HG02588 (cell line): ENCODE measurements around the gene DUSP8.
A peak's percentile ranks its signal among the peaks of the same experiment; 100 is the strongest.
"Not testable (repeated sequence)": the region's sequence is repeated elsewhere in the genome, so short reads cannot be mapped to it uniquely, and the experiment has no call there.

ENCODE experiments used
- ATAC-seq: cut with Tn5 transposase; IDR thresholded peaks from one replicate; pipeline ENCODE4 v1.9.1; 2021; ENCODE audit warnings: mild to moderate bottlenecking, moderate library complexity; ENCODE audit not compliant: unreplicated experiment

Gene DUSP8

DNA sequence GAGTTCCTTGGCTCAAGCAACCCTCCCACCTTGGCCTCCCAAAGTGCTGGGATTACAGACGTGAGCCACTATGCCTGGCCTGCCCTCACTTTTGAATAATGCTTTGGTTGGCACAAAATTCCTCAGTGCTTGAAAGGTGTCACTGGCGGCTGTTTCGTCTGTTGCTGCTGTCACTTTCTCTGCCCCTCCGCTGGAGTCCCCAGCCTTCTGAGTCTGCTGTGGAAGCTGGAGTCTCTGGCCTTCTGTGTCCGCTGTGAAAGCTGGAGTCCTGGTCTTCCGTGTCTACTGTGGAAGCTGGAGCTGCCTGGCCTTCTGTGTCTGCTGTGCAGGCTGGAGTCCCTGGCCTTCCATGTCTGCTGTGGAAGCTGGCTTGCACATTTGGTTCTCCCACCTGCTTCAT, 17.9 kb upstream of the DUSP8 start:
- ATAC-seq, result no peak

DNA sequence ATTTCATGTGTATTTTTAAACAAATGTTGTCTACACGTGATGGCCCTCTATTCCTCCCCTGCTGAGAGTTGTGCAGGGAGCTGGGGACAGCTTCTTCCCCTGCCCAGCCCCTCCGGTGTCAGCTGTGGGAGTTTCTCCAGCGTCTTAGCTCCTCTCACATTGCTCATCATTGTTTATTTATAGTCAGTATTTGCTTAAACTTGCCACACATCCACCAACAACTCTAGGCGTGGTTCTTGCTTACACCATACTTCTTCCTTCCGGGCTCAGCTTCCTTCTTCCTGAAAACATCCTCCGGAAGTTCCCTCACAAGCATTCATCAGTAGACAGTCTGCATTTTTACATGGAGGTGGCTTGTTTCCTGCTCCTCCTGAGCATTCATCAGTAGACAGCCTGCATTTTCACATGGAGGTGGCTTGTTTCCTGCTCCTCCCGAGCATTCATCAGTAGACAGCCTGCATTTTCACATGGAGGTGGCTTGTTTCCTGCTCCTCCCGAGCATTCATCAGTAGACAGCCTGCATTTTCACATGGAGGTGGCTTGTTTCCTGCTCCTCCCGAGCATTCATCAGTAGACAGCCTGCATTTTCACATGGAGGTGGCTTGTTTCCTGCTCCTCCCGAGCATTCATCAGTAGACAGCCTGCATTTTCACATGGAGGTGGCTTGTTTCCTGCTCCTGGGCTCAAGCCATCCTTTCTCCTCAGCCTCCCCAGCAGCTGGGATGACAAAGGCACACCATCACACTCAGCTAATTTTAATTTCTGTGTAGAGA, 17.3 kb upstream of the DUSP8 start:
- not testable (repeated sequence) for ATAC-seq

DNA sequence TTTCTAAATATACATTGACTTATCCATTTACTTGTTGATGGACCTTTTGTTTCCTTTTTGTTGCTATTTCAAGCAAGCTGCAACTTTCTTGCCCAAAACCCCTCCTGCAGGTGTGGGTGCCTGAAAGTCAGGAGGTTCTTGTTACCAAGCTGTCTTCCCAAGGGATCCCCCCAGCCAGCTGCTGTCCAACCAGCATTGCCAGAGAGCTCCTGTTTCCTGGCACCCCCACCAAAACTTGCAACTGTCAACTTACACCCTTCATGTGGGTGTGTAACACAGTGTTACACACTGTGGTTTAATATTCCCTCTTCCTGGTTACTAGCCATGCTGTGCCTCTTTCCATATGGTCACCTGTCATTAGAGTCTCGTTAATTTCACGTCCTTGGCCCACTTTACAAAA, 14.6 kb upstream of the DUSP8 start:
- ATAC-seq, result no peak

DNA sequence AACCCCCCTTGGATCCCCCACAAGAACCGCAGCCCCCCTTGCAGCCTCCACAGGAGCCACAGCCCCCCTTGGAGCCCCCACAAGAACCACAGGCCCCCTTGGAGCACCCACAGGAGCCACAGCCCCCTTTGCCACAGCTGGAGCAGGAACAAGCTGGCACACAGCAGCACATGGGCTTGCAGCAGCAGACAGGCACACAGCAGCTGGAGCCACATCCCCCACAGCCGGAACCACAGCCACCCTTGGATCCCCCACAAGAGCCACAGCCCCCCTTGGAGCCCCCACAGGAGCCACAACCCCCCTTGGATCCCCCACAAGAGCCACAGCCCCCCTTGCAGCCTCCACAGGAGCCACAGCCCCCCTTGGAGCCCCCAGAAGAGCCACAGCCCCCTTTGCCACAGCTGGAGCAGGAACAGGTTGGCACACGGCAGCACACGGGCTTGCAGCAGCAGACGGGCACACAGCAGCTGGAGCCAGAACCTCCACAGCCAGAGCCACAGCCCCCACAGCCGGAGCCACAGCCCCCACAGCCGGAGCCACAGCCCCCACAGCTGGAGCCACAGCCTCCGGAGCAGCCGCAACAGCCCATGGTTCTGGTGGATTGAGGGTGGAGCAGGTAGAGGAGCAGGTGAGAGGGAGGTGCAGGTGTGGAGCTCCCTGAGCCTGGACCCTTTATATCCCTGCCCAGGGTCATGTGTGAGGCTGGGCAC, 12.7 kb upstream of the DUSP8 start, which contains the start of gene KRTAP5-1:
Gene KRTAP5-1 (minus strand): TSS at position 623 of the 710 bp plus-strand sequence. CDS start 34 bp downstream, at position 589.
- not testable (repeated sequence) for ATAC-seq

DNA sequence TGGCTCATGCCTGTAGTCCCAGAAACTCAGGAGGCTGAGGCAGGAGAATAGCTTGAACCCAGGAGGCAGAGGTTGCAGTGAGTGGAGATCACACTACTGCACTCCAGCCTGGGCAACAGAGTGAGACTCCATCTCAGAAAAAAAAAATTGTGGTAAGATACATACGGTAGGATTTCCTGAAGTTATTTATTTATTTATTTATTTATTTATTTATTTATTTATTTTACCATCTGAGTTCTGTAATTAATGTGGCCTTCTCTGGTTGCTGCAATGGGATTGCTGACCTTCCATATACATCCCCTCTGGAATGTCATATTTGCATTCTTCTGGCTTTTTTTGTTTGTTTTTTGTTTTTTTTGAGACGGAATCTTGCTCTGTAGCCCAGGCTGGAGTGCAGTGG, 10.8 kb upstream of the DUSP8 start:
- ATAC-seq, result not testable (repeated sequence)

DNA sequence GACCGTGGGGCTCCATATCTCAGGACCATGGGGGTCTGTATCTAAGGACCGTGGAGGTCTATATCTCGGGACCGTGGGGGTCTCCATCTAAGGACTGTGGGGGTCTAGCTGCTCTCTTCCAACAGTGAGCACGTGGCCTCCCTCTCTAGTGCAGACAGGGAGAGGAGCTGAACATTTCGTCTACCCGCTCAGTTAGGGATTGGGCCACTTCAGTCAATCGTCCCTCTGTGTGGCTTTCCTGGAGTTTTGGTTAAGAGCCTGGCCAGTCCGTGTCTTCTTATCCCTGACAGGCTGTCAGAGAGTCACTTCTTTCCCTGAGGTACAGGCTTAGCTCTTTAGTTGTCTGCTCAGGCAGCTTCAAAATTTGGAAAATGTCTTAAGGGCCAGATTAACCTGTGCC, 9.9 kb upstream of the DUSP8 start:
- ATAC-seq, result no peak

DNA sequence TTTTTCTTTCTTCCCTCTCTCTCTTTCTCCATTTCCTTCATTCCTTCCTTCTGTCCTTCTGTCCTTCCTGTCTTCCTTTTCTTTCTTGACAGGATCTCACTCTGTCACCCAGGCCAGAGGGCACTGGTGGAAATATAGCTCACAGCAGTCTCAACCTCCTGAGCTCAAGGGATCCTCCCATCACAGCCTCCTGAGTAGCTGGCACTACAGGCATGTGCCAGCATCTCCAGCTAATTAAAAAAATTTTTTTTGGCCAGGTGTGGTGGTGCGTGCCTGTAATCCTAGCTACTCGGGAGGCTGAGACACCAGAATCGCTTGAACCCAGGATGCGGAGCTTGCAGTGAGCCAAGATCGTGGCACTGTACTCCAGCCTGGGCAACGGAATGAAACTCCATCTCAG, 4.8 kb upstream of the DUSP8 start:
- ATAC-seq, result no peak

DNA sequence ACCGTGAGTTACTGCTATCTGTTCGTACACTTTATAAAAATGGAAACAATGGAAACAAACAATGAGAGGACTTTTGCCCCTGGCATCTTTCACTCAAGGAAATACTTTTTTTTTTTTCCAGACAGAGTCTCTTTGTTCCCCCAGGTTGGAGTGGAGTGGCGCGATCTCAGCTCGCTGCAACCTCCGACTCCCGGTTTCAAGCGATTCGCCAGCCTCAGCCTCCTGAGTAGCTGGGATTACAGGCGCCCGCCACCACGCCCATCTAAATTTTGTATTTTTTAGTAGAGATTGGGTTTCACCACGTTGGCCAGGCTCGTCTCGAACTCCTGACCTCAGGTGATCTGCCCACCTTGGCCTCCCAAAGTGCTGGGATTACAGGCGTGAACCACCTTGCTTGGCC, 3.7 kb upstream of the DUSP8 start:
- not testable (repeated sequence) for ATAC-seq

DNA sequence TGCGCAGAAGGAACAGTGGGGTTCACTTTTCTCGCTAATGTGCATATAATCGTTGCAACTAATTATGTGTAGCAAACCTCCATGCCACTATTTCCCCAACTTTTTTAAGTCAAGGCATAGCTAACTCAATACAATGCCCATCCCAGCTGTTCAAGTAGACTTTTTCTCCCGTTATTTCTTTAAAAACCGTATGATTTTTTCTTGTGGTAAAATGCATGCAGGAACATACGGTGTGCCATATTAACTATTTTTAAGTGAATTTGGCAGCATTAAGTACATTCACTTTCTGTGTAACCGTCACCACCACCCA, 2.8 kb upstream of the DUSP8 start:
- no peak for ATAC-seq

DNA sequence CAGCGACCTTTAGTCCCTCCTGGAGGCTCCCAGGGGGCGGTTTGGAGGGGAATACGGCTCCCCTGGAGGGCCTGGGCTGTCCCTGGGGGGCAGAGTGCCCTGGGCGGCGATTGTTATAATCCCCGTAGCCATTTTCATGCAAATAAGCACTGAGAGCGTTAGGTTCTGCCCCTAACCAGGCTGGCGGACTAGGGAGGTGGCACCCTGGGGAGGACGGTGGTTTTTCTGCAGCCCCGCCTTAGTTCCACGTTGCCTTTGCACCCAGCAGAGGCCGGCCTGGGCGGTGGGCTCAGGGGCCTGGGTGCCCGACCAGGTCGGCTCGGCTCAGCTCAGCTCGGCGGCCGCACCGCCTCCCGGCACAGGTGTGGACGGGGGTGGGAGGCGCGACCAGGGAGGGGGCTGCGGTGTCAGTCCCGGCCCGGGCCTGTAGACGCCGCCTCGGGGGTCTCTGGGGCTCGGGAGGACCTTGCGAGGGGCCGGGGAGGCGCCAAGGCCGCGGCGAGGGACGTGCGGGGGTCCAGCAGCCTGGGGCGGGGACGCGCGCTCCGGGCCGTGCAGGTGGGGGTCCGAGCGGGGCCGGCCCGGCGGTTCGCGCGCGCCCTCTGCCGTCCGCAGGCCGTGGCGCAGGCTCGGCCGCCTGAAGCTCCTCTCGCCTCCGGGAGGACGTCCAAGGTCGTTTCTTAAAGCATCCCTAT, 2.3 kb upstream of the DUSP8 start:
- ATAC-seq, result no peak

DNA sequence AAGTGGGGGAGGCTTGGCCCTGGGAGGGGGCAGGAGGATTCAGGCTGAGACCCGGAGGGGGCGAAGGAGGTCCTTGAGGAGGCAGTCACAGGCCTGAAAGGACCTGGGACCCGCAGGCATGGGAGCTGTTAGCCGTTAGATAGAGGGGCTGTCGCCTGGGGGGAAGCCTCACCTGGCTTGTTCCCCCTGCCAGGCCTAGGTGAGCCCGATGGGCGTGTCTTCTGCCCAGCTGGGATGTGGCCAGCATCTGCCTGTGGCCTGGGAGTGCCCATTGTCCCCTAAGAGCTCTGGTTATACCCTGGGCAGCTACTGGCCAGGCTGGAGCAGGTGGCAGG, 1.8 kb upstream of the DUSP8 start:
- ATAC-seq, result no peak

DNA sequence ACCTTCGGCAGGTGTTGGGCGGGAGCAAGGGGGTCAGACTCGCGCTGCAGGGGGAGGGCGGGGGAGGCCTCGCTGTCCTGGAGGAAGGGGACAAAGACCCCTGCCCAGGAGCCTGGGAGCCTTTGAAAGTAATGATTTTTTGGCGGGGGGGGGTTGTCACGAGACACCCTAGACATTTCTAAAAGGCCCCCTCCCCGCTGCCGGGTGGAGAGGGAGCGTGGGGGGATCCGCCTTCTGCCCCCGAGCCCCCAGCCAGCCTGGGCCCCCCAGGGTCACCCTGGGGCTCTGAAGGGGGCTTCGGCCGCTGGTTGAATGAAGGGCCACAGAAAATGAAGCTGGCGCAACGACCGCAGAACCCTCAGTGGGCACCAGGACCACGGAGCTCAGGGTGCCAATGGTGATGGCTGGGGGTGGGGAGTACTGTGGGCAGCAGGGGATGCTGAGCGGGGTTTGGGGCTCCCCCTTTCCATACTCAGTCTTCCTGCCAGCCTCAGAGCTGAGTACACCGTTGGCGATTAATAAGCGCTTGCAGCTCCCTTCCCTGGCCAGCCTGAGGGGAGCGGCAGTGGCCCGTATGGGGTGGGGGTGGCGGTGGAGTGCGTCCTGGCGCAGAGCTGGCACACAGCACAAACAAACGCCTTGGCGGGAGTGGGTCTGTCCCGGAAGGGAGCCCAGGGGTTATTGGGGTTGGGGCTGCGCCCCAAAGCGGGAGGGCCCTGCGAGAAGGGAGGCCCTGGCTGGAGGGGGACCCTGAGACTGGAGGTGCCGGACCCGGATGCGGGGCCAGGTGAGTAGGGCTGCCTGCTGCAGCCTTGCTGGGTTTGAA, 1.2 kb upstream of the DUSP8 start:
- no peak for ATAC-seq

DNA sequence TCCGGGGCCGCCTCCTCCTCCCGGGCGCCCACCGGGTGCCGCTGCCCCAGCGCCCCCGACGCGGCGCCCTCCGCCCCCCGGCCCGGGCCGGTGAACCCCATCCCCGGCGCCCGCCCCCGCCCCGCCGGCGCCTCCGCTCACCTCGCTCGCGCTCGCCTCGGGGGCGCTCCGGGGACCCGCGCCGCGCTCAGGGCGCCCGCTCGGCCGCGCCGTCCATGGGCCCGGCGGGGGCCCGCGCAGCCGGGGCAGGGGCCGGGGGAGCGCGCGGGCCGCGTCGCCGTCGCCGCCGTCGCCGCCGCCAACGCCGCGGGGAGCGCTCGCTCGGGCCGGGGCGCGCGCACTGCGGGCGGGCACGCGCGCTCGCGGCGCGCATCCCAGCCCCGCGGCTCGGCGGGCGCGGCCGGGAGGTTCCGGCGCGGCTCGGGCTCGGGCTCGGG, 293 bp downstream of the DUSP8 start:
- peak; percentile 12 for ATAC-seq

DNA sequence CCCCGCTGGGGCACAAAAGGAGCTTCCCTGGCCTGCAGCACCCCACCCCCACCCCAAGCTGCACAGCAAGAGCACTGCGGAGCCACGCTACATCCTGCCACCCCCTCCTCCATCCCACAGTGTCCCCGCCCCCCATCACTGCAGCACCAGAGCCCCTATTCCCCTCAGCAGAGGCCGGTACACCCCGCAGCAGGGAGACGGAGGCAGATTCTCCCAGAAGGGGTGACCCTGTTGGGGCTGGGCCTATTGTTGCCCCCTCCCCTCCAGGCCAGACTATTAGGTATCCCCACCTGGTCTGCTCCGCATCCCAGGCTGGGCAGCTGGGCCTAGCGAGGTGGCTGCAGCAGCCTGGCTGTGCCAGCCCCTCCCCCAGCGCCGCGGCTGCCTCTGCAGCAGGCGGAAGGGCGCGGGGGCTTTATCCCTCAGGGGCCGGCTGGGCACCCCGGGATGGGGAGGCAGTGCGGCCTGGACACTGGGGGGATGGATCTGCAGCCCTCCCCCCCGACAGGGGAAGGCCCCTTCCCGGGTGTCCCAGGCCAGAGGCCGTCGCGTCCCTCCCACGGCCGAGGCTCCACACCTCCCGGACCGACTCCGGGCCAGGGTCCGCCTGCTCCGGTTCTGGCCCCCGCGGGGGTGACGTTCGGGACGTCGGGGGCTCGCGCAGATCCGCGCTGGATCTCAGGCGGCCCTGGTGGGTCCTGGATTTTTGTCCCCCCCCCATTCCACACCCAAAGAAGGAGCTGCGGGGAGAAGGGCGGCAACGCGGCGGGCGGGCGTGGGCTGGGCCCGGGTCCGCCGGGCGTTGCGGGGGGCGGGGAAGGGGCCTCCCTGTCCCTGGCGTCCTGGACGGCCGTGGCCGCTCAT, 943 bp downstream of the DUSP8 start:
- ATAC-seq, result no peak

DNA sequence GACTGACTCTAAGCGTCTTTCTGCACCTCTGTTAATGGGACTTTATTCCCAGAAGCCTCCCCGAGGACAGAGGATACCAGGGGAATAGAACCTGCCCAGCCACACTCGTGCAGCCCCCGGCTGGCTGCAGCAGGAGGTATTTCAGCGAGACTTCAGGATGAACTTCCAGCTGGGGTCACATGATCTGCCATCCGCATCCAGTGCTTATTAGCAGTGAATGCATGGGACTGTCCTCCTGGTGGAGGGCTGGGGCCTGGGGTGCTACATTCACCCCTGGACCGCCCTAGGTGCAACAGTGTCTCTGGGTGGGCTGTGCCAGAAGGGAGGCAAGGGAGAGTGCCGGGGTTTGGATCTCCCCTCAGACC, 1.6 kb downstream of the DUSP8 start:
- ATAC-seq, result no peak

DNA sequence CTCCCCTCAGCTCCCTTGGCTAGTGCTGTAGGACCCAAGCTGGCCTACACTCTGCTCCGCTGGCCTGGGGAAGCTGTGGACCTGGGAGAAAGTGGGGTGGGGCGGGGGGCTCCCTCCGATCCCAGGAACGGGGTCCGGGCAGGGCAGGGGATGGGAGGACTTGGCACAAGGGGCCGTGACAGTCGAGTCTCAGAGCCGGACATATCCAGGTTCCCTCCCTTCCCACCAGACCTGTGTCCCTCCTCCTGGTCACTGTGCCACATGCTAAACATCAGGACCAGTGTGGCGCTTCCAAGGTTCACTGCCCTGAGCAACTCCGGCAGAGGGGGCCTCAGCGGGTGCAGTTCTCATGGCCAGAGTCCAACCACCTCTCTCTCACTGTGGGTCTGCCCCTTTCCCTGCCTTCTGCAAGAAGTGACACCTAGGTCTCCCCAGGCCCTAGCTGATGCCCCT, 2.0 kb downstream of the DUSP8 start:
- ATAC-seq, result no peak

DNA sequence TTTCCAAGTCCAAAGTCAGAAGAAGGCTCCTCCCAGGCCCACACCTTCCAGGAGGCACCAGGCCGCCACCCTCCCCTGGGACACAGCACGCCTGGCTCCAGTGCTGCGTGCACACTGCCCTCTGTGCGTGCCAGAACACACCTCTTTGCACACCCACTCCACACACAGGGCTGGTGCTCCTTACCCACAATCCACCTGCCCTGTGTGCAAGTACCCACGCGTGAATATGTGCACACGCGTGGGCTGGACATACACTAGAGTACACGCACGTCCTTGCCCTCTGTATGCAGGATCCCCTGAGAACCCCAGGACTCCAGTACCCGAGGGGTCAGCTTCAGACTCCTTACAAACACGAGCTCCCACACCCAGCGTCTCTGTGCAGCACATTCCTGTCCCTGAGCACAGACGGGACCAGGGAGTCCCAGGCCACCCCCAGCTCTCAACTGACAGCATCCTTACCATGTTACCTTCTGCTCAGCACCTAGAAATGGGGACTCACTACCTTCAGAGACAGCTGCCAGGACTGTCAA, 2.8 kb downstream of the DUSP8 start:
- no peak for ATAC-seq

DNA sequence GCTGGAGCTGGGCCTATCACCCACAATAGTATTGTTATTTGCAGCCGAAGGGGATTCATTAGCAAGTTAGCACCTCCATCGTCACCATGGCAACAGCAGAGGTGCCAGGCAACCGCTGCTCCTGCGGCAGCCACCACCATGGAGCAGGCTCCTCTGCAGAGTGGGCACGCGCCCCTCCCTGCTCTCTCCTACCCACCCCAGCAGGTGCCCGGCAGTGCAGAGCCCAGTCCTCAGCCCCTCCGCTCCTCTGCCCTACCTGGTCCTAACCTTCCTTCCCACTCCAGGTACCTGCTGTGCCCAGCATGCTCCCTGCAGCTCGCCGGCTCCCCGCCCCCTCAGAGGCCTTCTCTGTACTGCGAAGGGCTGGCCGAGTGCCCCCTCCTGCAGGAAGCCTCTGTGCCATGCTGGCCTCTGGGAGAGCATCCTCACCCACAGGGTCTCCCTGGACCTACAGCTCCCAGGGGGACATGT, 3.6 kb downstream of the DUSP8 start:
- ATAC-seq, result no peak

DNA sequence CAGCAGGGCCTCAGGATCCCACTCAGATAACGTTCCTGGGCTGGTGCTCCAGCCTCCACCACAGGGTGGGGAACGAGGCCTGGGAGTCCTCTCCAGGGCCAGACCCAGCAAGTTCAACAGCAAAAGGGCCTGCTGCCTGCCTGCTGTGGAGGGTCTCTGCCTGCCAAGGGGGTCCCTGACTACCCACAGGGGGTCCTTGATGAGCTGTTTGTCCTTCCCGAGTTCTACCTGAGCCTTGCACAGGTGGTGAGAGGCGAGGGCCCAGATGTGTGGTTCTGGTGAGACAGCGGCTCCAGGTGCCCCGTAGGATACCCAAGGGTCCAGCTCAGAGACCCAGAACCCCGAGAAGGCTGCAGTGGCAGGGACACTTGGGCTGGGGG, 4.4 kb downstream of the DUSP8 start:
- ATAC-seq, result no peak
